H1 (cell line): Measurements from ENCODE around the gene INPP5E. TPM values are rescaled to one million over a fixed set of nuclear protein-coding genes. Genes with fewer than 3 reads are reported as not detected.

Source experiments
- CTCF ChIA-PET: fragments of 300-600 bp; sonication (Branson Sonifier 250); formaldehyde crosslinking; loops from one replicate; lab custom pipeline; 2021; ENCODE audit not compliant: partially characterized antibody; lab: Charles Lee
- POLR2A ChIA-PET: fragments of 300-600 bp; sonication (Branson Sonifier 250); formaldehyde crosslinking; loops from one replicate; lab custom pipeline; 2021; ENCODE audit warnings: inconsistent platforms; ENCODE audit not compliant: partially characterized antibody; lab: Charles Lee
- DNase-seq, 2 experiments: peaks; one replicate each; pipeline versions ENCODE4 v3.0.0 to v3.0.0-alpha.2; 2010 to 2022; ENCODE audit warnings: low spot score in 2 of 2, low read depth in 1 of 2, mixed read lengths in 1 of 2
- FAIRE-seq: peaks from 2 replicates; lab custom pipeline; 2011; peaks lifted over from hg19 to GRCh38; lab: Jason Lieb, UNC
- H2AFZ ChIP-seq: 2 replicates; pipeline ENCODE4 v1.8.1; 2012; ENCODE audit warnings: low read length, inconsistent platforms
- H2AK5ac ChIP-seq: 2 replicates; pipeline ENCODE4 v1.6.1; 2013; ENCODE audit warnings: low read depth, low read length
- H2BK120ac ChIP-seq: replicated peaks from 2 replicates; pipeline ENCODE3; 2013; ENCODE audit warnings: low read depth, low read length, inconsistent platforms
- H2BK12ac ChIP-seq: 2 replicates; pipeline ENCODE4 v1.6.1; 2013; ENCODE audit warnings: low read depth, low read length
- H2BK15ac ChIP-seq: 2 replicates; pipeline ENCODE4 v1.6.1; 2013; ENCODE audit warnings: low read length
- H2BK20ac ChIP-seq: 2 replicates; pipeline ENCODE4 v1.6.1; 2013; ENCODE audit warnings: low read length
- H2BK5ac ChIP-seq: 2 replicates; pipeline ENCODE4 v1.6.1; 2013; ENCODE audit warnings: low read depth, low read length
- H3K14ac ChIP-seq: 2 replicates; pipeline ENCODE4 v1.6.1; 2013; ENCODE audit warnings: inconsistent platforms; ENCODE audit not compliant: insufficient read length
- H3K18ac ChIP-seq: 2 replicates; pipeline ENCODE4 v1.6.1; 2013; ENCODE audit warnings: low read length; ENCODE audit errors: extremely low read depth
- H3K23ac ChIP-seq: 2 replicates; pipeline ENCODE4 v1.6.1; 2013; ENCODE audit warnings: inconsistent platforms; ENCODE audit not compliant: insufficient read length
- H3K23me2 ChIP-seq: 2 replicates; pipeline ENCODE4 v1.6.1; 2013; ENCODE audit warnings: low read depth, low read length
- H3K27ac ChIP-seq: 2 replicates; pipeline ENCODE4 v1.6.1; 2011; ENCODE audit warnings: low read depth, low read length, inconsistent platforms
- H3K27me3 ChIP-seq, 4 experiments: replicated peaks in 1 of 4; 1 replicate in 1 of 4; 2 replicates in 3 of 4; pipeline versions ENCODE4 v1.6.1 to v1.8.1; 2011 to 2013; ENCODE audit warnings: low read length in 3 of 4, mild to moderate bottlenecking in 3 of 4, inconsistent platforms in 2 of 4, mixed read lengths in 2 of 4, moderate library complexity in 1 of 4; ENCODE audit not compliant: control insufficient read depth in 3 of 4, insufficient read depth in 3 of 4; ENCODE audit errors: extremely low read depth in 1 of 4
- H3K36me3 ChIP-seq, 4 experiments: 2 replicates each; pipeline versions ENCODE4 v1.6.1 to v1.8.1; 2011 to 2013; ENCODE audit warnings: mild to moderate bottlenecking in 4 of 4, low read length in 3 of 4, moderate library complexity in 2 of 4, control low read depth in 1 of 4, inconsistent platforms in 1 of 4; ENCODE audit not compliant: insufficient read depth in 4 of 4, control insufficient read depth in 2 of 4
- H3K4ac ChIP-seq: replicated peaks from 2 replicates; pipeline ENCODE3; 2013; ENCODE audit warnings: low read length, low read depth, mixed read lengths, inconsistent platforms; ENCODE audit not compliant: insufficient read length
- H3K4me1 ChIP-seq, 4 experiments: replicated peaks in 1 of 4; 1 replicate in 1 of 4; 2 replicates in 3 of 4; pipeline versions ENCODE4 v1.6.1 to v1.8.1; 2011 to 2013; ENCODE audit warnings: low read length in 3 of 4, inconsistent platforms in 2 of 4, mixed read lengths in 1 of 4; ENCODE audit not compliant: insufficient read depth in 4 of 4, control insufficient read depth in 3 of 4
- H3K4me2 ChIP-seq, 2 experiments: 2 replicates each; pipeline versions ENCODE4 v1.6.1 to v1.8.1; 2011 to 2013; ENCODE audit warnings: low read depth in 2 of 2, low read length in 2 of 2, control low read depth in 1 of 2, inconsistent platforms in 1 of 2, mild to moderate bottlenecking in 1 of 2; ENCODE audit not compliant: insufficient read depth in 1 of 2
- H3K4me3 ChIP-seq, 4 experiments: fragments of 200-600, 300-600 bp in 1 of 4; sonication (generic), shearing (Covaris generic), sonication (Bioruptor Twin) in 1 of 4; 2 replicates each; pipeline versions ENCODE4 v1.5.1 to v1.8.1; 2011 to 2016; ENCODE audit warnings: low read length in 4 of 4, low read depth in 3 of 4, control low read depth in 2 of 4, inconsistent platforms in 2 of 4, mild to moderate bottlenecking in 2 of 4, mixed read lengths in 1 of 4, moderate library complexity in 1 of 4; ENCODE audit not compliant: insufficient read depth in 2 of 4; ENCODE audit errors: extremely low read depth in 1 of 4
- H3K56ac ChIP-seq: replicated peaks from 2 replicates; pipeline ENCODE3; 2013; ENCODE audit warnings: low read depth, mild to moderate bottlenecking, mixed read lengths, low read length, inconsistent platforms; ENCODE audit not compliant: insufficient read length
- H3K79me1 ChIP-seq: 2 replicates; pipeline ENCODE4 v1.6.1; 2013; ENCODE audit warnings: low read depth, low read length, control low read depth
- H3K79me2 ChIP-seq, 2 experiments: 2 replicates each; pipeline versions ENCODE4 v1.6.1 to v1.8.1; 2012 to 2013; ENCODE audit warnings: low read length in 2 of 2, mild to moderate bottlenecking in 2 of 2, inconsistent platforms in 1 of 2; ENCODE audit not compliant: insufficient read depth in 2 of 2, control insufficient read depth in 1 of 2
- H3K9ac ChIP-seq, 4 experiments: replicated peaks in 1 of 4; 1 replicate in 1 of 4; 2 replicates in 3 of 4; pipeline versions ENCODE4 v1.6.1 to v1.8.1; 2011 to 2013; ENCODE audit warnings: low read depth in 3 of 4, low read length in 3 of 4, control low read depth in 2 of 4, mild to moderate bottlenecking in 2 of 4, moderate library complexity in 2 of 4, inconsistent platforms in 1 of 4; ENCODE audit errors: extremely low read depth in 1 of 4
- H3K9me3 ChIP-seq, 2 experiments: 2 replicates each; pipeline versions ENCODE4 v1.6.1 to v1.8.1; 2012 to 2013; ENCODE audit warnings: mild to moderate bottlenecking in 2 of 2, moderate library complexity in 2 of 2, control low read depth in 1 of 2, inconsistent platforms in 1 of 2, low read depth in 1 of 2, low read length in 1 of 2, mixed read lengths in 1 of 2; ENCODE audit not compliant: insufficient read depth in 2 of 2
- H4K20me1 ChIP-seq, 2 experiments: replicated peaks in 1 of 2; 2 replicates each; pipeline versions ENCODE3 to v1.8.1; 2011 to 2013; ENCODE audit warnings: inconsistent platforms in 2 of 2, low read length in 2 of 2, mild to moderate bottlenecking in 1 of 2; ENCODE audit not compliant: insufficient read depth in 2 of 2, control insufficient read depth in 1 of 2
- H4K5ac ChIP-seq: 2 replicates; pipeline ENCODE4 v1.6.1; 2013; ENCODE audit warnings: low read length, low read depth, mixed read lengths, inconsistent platforms; ENCODE audit not compliant: insufficient read length
- H4K8ac ChIP-seq: 2 replicates; pipeline ENCODE4 v1.8.0; 2013; ENCODE audit warnings: mild to moderate bottlenecking, moderate library complexity, low read length, inconsistent platforms; ENCODE audit not compliant: insufficient read depth; ENCODE audit errors: extremely low read depth
- H4K91ac ChIP-seq: replicated peaks from 2 replicates; pipeline ENCODE3; 2013; ENCODE audit warnings: low read length, mixed read lengths, inconsistent platforms; ENCODE audit not compliant: insufficient read length
- ASH2L ChIP-seq: fragments of 200-600, 300-600 bp; sonication (generic); IDR thresholded peaks from one replicate; pipeline ENCODE4 v1.7.1; 2017; ENCODE audit warnings: low read length
- ATF2 ChIP-seq: IDR thresholded peaks from 2 replicates; pipeline ENCODE4 v1.6.1; 2012; ENCODE audit warnings: low read length, inconsistent platforms
- CHD1 ChIP-seq: IDR thresholded peaks from 2 replicates; pipeline ENCODE4 v1.6.1; 2012; ENCODE audit warnings: low read depth, low read length, improper control_type of control experiment
- CTBP2 ChIP-seq: IDR thresholded peaks from 2 replicates; pipeline ENCODE4 v1.7.0; 2011; ENCODE audit warnings: borderline replicate concordance, mild to moderate bottlenecking, moderate library complexity, mixed read lengths, low read length; ENCODE audit not compliant: insufficient read depth, insufficient read length
- GABPA ChIP-seq: IDR thresholded peaks from 2 replicates; pipeline ENCODE4 v1.6.1; 2011; ENCODE audit warnings: mild to moderate bottlenecking, low read length, moderate library complexity, borderline replicate concordance; ENCODE audit not compliant: insufficient read depth
- SAP30 ChIP-seq: fragments of 300-600 bp; sonication (generic); IDR thresholded peaks from 2 replicates; pipeline ENCODE4 v1.7.1; 2012; ENCODE audit warnings: low read length, moderate library complexity, mild to moderate bottlenecking, inconsistent platforms; ENCODE audit not compliant: insufficient read depth, insufficient replicate concordance
- SUZ12 ChIP-seq: fragments of 200-600 bp; sonication (generic); IDR thresholded peaks from 2 replicates; pipeline ENCODE4 v1.6.1; 2012; ENCODE audit warnings: mild to moderate bottlenecking, inconsistent platforms, low read length, moderate library complexity, mixed read lengths
- TCF12 ChIP-seq: IDR thresholded peaks from 2 replicates; pipeline ENCODE4 v1.6.1; 2011; ENCODE audit warnings: low read depth, mild to moderate bottlenecking, low read length
- WGBS, 2 experiments: shearing (Covaris generic) in 1 of 2; methylation state at CpG; one replicate each; pipeline versions ENCODE4 v1.1.6 to v1.1.7; 2013 to 2015; ENCODE audit warnings: low lambda C conversion rate in 2 of 2, mixed read lengths in 2 of 2, inconsistent platforms in 1 of 2, low coverage in 1 of 2, missing lambda C conversion rate in 1 of 2; ENCODE audit not compliant: insufficient replicate concordance in 2 of 2, insufficient coverage in 1 of 2, insufficient read length in 1 of 2; ENCODE audit errors: extremely low coverage in 1 of 2, missing lambda C conversion rate in 1 of 2; 5-methylcytosine and 5-hydroxymethylcytosine counted together
- polyA plus RNA-seq, 7 experiments: library from polyadenylated mRNA; depleted of rRNA in 3 of 7; stranded (reverse) in 5 of 7; unstranded in 2 of 7; fragments of >200 nt in 5 of 7; fragments of 200-250 nt in 2 of 7; gene quantifications; 1 replicate in 5 of 7; 2 replicates in 1 of 7; 4 replicates in 1 of 7; pipeline versions ENCODE4 v1.2.1 to v1.2.3, GENCODE V29; 2011 to 2013; ENCODE audit warnings: missing spikeins in 2 of 7, mixed read lengths in 2 of 7
- total RNA-seq: library from RNA; stranded (reverse); fragmentation: NEBNext Ultra II Directional; extraction: Animal tissue kit (Norgen Biotek cat#: 25700); gene quantifications from 2 replicates; pipeline ENCODE4 v1.2.1, GENCODE V29; 2021
- TF ChIP-seq, protein P1 (sequence below): IDR thresholded peaks from 2 replicates; pipeline ENCODE4 v1.6.1; 2012; ENCODE audit warnings: inconsistent platforms

Gene INPP5E
- total and polyA plus RNA-seq, 2 of the 8 experiments (the other 6 are each of a cell fraction or from before 2014, with no cell fraction given) = 8.7 to 11.3 TPM

DNA sequence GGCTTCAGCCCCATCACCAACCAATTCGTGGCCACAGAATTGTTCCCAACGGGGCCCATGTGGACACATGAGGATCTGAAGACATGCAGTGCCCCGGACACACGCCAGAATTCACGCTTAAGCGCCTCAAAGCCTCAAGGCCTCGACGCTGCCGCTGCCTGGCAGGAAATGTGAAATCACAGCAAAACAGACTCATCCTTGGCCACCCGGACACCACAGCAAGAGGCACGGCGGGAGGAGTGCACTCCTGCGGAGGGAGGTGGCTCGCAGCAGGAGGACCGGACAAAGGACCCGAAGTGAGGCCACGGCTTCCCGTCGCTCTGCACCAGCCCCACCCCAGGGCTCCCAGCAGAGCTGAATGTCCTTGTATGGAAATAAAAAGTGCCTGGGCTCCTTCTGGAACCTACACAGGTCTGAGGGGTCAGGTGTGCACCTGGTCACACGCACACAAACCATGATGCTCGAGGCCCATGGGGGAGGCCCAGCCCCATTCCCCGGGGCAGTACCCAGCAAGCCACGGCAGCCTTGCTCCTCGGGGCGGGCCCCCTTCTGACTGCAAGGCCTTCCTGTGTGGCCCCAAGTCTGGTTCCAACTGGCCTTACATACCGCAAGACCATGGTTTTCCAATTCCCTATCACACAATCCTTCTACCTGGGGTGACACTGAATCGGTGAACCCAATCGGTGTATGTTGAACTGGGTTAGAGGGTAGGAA, 33.2 kb upstream of the INPP5E start:
- H3K79me2 ChIP-seq = peaks cover 0 to 62% of the 10 kb centered on the region in 2 experiments; a peak in 3 of 4 replicates
- no peak overlapping the region for H4K91ac ChIP-seq
- H2AK5ac ChIP-seq = no peak overlapping the region
- no peaks in the 10 kb centered on the region for H3K9me3 ChIP-seq
- H3K18ac ChIP-seq = no peak overlapping the region
- WGBS, 2 experiments = 95% methylated on average over 28 of the region's 28 CpGs; no CpG with 5 or more reads in 1 of the 2 experiments
- H3K4me3 ChIP-seq = no peak overlapping the region
- DNase-seq (no peak), FAIRE-seq (no peak)
- H4K20me1 ChIP-seq = peaks cover 19 to 42% of the 10 kb centered on the region in 2 experiments
- no peak overlapping the region for H2BK15ac ChIP-seq
- no peak overlapping the region for H3K4me2 ChIP-seq
- H3K9ac ChIP-seq = no peak overlapping the region
- H3K4me1 ChIP-seq = no peaks in the 10 kb centered on the region
- H3K36me3 ChIP-seq = peaks cover 53 to 81% (median 76%) of the 10 kb centered on the region in 4 experiments
- no peak overlapping the region for H2BK120ac ChIP-seq
- ChIA-PET POLR2A (interaction anchor here (0.6 to 2.1 kb wide), 8 partner anchors 8 to 115 kb away, joined by 3 to 12 read pairs (median 4); no protein-coding TSS in a partner anchor), CTCF (interaction anchor here (1.1 kb wide), 1 partner anchor 12 kb away, joined by 4 read pairs; no protein-coding TSS in a partner anchor)
- no peak overlapping the region for H2BK5ac ChIP-seq
- H3K56ac ChIP-seq = no peak overlapping the region
- no peaks in the 10 kb centered on the region for H3K23me2 ChIP-seq
- no peak overlapping the region for H2BK20ac ChIP-seq
- no peak overlapping the region for H4K5ac ChIP-seq
- H3K14ac ChIP-seq = no peak overlapping the region
- no peak overlapping the region for H2AFZ ChIP-seq
- no peak overlapping the region for H3K4ac ChIP-seq
- no peak overlapping the region for H3K23ac ChIP-seq
- H3K27me3 ChIP-seq = no peaks in the 10 kb centered on the region
- no peak overlapping the region for H3K27ac ChIP-seq
- H4K8ac ChIP-seq = no peak overlapping the region
- H3K79me1 ChIP-seq = peaks cover 5% of the 10 kb centered on the region
- H2BK12ac ChIP-seq = no peak overlapping the region
- TF ChIP-seq SAP30 (no peak), TCF12 (no peak), SUZ12 (no peak), CTBP2 (no peak), ASH2L (no peak), CHD1 (no peak), GABPA (no peak), ATF2 (no peak)
- TF ChIP-seq, protein P1, sequence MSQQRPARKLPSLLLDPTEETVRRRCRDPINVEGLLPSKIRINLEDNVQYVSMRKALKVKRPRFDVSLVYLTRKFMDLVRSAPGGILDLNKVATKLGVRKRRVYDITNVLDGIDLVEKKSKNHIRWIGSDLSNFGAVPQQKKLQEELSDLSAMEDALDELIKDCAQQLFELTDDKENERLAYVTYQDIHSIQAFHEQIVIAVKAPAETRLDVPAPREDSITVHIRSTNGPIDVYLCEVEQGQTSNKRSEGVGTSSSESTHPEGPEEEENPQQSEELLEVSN = no peak
